GM18517 (cell line): ENCODE data around the gene IL20RA.

ENCODE experiments used
- ATAC-seq: cut with Tn5 transposase; IDR thresholded peaks from one replicate; pipeline ENCODE4 v1.9.1; 2021; ENCODE audit warnings: mild to moderate bottlenecking, moderate library complexity; ENCODE audit not compliant: unreplicated experiment

IL20RA gene

DNA sequence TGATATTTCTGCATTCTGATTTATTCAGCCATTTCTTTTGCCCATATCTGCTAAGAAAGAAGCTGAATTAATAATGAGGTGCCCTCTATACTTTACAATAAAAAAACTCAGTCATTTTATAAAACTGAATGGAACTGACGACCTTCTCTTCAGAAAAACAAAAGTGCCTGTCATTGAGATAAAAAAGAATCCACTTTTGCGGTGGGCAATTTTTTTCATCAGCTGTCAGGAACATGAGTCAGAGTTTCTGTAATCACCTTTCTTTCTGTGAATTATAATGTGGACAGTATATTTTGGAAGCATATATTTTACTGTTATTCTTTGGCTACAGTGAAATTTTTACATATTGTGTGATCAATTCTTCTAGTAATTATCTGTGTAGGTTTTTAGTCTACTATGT, 33.4 kb downstream of the IL20RA start:
- ATAC-seq, result no peak

DNA sequence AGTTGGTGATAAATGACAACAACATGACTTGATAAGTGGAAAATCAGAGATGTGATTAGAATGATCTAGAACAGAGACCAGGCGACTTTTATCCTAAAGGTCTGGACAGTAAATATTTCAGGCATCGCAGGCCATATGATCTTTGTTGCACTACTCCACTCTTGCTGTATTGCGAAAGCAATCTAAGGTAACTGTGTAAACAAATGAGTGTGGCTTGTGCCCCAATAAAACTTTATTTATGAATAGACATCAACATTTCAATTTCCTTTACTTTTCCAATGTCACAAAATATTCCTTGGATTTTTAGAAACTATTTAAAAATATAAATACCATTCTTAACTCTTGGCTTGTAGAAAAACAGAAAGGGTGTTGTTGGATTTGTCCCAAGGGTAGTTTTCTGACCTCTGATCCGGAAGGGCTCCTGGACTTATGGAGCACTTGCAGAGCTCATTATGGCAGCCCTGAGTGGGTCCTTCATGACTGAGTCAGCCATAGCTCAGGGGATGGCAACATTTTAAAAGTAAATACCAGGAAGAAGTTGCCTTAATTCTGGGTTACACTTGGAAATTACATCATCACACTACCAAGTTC, 34.5 kb downstream of the IL20RA start:
- no peak for ATAC-seq

DNA sequence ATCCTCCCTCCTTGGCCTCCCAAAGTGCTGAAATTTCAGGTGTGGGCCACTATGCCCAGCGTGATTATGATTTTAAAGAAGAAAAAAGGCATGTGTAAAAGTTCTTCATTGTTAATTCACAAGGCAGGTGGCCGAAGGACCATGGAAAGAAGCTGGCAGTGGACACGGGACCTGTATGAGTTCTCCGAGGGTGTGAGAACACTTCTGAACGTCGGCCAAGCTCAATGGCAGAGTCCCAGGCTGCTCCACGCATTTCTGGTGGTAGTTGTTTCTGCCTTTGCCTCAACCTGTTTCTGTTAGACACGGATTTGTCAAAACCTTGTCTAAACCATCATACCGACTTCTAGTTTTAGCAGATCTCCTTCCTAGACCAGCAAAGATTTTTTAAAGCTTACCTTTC, 36.6 kb downstream of the IL20RA start:
- no peak for ATAC-seq

DNA sequence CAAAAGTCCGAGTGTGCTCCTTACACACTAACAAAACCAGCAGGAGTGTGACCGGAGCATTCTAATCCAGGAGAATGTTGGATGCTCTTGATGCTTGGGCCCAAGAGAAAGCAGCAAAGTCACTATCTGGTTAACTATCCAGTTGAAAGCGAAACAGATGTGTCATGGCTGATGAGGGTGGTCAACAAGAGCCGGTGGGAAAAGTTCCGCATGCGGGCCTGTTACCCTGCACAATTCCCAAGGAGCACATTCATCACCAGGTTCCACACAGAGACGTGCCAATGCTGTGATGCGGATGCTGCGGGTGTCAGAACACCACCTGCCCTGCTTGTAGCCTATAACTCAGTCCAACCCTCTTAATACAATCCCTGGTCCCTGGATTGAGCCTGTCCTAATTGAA, 38.7 kb downstream of the IL20RA start:
- no peak for ATAC-seq

GRCh38 chr6:137005073-137005472, 39.7 kb downstream of the IL20RA start:
- no peak for ATAC-seq

- no peak for ATAC-seq
These were observed 42.3 kb downstream of the IL20RA start for GRCh38 chr6:137002505-137002904.

DNA sequence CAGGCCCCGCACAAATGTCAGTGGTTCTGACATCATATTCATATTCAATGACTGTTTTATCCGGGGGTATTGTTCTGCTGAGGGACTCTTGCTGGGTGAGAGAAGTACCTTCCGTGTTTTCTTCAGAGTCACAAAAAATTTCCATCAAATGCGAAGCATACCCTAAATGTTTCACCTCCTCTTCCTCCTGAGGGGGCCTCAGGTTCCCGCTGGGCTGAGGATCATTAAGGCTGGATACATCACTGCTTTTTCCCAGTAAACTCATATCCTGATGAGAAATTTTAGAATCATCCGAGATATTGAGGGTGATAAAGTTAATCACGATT, 42.8 kb downstream of the IL20RA start:
- no peak for ATAC-seq

- no peak for ATAC-seq
These were observed 43.3 kb downstream of the IL20RA start for GRCh38 chr6:137001299-137001976.

- no peak for ATAC-seq
These were observed 43.9 kb downstream of the IL20RA start for GRCh38 chr6:137000825-137001224.

GRCh38 chr6:136995521-136995920, 49.2 kb downstream of the IL20RA start:
- no peak for ATAC-seq

DNA sequence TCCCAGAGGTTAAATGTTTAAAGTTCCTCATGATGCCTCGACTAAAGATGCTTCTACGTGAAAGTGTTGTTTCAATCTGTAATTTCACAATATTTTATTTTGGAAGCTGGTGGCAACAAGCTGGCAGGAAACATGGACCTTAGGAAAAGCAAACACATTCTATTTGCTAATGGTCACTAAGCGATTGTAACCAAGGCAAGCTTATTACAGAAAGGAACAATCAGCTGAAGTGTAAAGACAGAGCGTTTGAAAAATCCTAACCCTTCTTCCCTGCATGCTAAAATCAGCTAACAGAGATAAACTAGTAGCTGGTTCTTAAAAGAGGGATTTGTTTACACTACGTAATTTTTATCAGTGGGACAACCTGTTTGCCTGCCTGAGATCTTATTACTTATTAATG, 50.0 kb downstream of the IL20RA start:
- ATAC-seq, result no peak

DNA sequence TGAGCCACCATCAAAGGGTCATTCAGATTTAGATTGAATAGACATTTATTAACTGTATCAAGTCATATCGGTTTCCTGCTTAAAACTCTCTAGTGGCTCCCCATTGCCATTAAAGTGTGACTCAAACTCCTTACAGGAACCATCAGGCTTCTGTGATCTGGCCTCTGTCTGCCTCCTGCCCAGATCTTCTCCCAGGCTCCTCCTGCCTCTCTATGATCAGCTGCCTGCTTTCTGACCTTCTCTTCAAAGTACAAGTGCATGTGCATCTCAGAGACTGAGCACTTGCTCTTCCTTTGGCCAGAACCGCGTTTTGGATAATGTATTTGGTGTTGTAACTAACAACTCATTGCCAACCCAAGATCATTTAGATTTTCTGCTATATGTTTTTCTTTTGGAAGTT, 52.7 kb downstream of the IL20RA start:
- ATAC-seq, result no peak

- ATAC-seq, result no peak
These were observed 53.1 kb downstream of the IL20RA start for GRCh38 chr6:136991646-136992045.

DNA sequence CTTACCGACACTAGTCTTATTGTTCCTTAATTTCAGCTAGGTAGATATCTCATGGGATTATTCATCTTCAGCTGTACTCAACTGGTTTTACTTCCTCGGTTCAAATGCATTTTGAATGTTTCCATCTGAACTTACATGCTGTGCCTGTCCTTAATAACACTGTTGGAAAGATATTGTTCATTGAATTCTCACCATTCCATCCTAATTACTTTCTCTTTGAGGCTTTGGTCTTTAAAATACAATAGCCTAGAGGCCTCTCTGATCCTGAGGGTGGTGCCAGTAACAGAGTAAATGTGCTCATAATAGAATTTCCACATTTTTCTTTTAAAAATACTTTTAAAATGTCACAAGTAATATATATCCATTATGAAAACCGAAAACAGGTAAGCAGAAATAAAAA, 54.0 kb downstream of the IL20RA start:
- ATAC-seq, result no peak

DNA sequence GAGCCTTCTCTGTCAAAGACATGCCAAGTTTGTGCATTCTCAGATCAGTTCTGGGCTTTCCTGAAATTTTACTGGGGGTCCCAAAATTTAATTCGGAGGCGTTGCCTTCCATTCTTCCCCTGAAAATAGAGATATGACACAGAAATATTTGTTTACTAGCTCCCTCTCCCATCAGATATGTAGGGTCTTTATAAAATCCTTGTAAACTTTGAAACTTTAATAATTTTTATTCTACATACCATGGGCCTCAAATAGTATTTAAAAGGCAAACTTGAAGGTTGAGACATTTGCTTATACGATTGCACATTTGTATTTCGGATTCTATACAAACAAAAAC, 54.6 kb downstream of the IL20RA start:
- ATAC-seq, result no peak

- no peak for ATAC-seq
These were observed 55.1 kb downstream of the IL20RA start for GRCh38 chr6:136989571-136990241.

- ATAC-seq, result no peak
These were observed 57.2 kb downstream of the IL20RA start for GRCh38 chr6:136987526-136987925.

DNA sequence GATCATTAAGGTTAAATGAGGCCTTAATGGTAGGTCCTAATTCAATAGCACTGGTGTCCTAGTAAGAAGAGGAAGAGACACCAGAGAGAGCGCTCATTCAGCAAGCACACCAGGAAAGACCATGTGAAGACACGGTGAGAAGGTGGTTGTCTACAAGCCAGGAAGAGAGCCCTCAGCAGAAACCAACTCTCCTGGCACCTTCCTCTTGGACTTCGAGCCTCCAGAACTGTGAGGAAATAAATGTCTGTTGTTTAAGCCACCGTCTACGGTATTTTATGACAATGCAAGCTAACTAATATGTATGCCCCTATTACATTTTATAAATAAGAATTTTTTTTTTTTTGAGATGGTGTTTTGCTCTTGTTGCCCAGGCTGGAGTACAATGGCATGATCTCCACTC, 59.3 kb downstream of the IL20RA start:
- no peak for ATAC-seq

DNA sequence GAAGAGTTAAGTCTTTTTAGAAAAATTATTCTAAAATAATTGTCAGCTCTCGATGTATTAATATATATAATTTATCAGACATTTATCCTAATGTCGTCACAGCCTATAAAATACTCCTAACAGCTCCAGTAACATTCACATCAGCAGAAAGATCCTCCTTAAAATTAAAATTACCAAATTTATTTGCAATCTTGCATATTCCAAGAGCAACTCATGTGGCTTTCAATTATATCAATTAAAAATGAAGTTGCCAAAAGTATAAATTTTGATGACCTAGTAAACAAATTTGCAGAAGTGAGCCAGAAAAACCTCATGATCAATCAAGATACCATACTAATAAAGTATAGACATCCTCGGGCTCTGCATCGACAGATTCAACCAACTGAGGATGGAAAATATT, 60.2 kb downstream of the IL20RA start:
- no peak for ATAC-seq

GRCh38 chr6:136983687-136984086, 61.1 kb downstream of the IL20RA start:
- ATAC-seq, result no peak

GRCh38 chr6:136982928-136983327, 61.8 kb downstream of the IL20RA start:
- ATAC-seq, result no peak

DNA sequence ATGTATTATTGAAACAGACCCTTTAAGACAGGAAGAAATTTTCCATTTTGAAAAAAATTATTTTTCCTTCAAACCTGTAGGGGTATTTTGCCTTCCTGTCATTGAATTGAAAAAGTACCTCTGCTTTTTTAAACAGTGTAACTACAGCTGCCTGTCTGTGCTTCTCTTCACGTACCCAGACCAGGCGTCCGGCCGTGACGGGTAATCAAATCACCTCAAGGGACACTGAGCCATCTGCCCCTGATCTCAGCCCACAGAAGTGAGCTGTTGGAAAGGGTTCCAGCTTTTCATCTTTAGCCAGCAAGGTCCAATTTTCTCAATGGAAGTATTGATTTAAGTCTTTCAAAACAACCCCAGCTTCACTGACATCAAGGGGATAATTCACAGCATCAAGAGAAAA, 64.7 kb downstream of the IL20RA start:
- no peak for ATAC-seq

DNA sequence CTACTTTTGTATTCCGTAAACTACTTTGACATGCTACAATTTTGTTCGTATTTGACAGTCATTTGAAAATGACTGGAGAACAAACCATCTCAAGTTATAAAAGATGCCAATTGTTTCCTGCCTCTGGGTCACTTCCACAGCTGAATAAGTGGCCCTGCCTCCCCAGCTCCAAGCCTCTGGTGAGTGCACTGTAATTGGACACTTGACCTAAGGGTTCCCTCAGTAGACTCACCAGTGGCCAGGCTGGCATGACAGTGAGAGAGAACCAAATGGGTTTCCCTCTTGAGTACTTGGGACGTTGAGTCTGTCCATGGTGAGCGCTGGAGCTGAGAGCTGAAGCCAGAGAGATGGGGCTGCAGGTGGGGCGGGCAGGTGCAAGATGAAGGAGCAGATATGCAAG, 65.6 kb downstream of the IL20RA start:
- ATAC-seq, result no peak
